Fibroblast of skin of scalp (primary cell): ENCODE data around the gene FTCDNL1.

ENCODE experiments used
- DNase-seq: peaks from one replicate; pipeline ENCODE4 v3.0.0-alpha.2; 2013

Gene FTCDNL1

DNA sequence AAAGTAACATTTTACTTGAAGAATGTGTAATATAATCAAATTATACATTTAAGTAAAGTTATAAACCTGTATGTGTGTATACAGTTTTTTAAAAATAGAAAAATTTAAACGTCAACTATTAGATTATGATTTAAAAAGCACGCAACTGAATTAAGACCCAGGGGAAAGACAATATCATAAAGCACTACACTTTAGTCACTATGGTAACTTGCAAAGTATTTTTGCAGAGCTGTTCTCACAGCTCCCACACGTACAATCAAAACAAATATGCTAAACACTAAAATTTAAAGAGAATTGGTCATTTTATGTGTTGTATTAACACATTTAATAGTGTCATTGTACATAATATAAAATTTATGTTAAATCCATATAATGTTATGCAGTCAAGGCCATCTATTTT lies 59.7 kb downstream of the FTCDNL1 start:
- DNase-seq = no peak

GRCh38 chr2:199784512-199784911 lies 66.5 kb downstream of the FTCDNL1 start:
- DNase-seq = no peak

DNA sequence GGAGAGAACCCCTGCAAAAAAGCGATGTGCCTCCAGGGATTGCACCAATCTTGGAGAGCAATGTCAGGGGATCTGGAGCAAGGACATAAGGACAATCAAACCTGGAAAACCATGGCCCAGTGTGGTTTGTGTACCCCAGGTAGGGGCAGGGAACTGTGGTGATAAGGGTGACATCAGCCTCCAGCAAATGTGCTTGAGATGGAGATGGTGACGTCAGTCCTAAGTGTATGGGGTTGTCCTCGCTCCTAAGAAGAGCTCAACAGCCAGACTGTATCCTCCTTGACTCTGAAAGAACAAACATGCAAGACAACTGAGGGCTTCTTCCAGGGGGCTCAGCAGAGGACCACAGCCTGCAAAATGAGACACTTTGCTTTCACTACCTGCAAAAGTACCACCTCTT lies 71.4 kb downstream of the FTCDNL1 start:
- DNase-seq = no peak

DNA sequence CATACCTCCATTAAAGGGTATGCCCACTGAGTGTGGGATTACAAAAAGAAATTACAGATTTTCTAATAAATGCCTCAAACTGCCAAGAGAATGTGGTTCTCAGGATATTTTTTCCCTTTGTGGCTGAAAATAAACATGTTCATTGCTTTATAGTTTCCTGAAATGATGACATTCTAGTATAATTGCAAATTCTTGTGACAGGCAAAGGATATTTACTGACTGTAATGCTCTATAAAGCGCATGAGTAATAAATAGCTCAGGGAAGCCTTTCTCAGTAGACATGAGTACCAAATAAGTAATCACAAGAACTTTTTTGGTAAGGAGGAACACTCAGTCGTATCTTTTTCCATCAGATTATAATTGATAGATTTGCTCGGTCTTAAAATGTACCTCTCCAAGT lies 72.3 kb downstream of the FTCDNL1 start:
- DNase-seq = no peak

GRCh38 chr2:199777916-199778315 lies 73.1 kb downstream of the FTCDNL1 start:
- no peak for DNase-seq

DNA sequence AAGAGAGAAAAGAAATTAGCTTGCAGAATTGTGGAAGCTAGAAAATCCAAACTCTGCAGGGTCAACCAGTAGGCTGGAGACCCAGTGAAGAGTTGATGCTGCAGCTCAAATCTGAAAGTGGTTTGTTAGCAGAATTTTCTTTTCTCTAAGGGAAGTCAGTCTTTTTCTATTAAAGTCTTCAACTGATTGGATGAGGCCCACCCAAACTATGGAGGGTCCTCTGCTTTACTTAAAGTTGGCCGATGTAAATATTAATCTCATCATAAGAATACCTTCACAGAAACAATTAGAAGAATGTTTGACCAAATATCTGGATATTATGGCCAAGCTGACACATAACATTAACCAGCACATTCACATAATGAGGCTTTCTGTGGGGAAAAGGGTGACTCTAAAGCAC lies 73.7 kb downstream of the FTCDNL1 start:
- DNase-seq = no peak

GRCh38 chr2:199775267-199775666 lies 75.7 kb downstream of the FTCDNL1 start:
- no peak for DNase-seq

- no peak for DNase-seq
These were observed 78.7 kb downstream of the FTCDNL1 start for GRCh38 chr2:199772035-199772976.

- DNase-seq = no peak
These were observed 80.3 kb downstream of the FTCDNL1 start for GRCh38 chr2:199770716-199771115.

- no peak for DNase-seq
These were observed 85.3 kb downstream of the FTCDNL1 start for GRCh38 chr2:199765646-199766045.

- no peak for DNase-seq
These were observed 86.7 kb downstream of the FTCDNL1 start for GRCh38 chr2:199764273-199764800.

GRCh38 chr2:199762963-199763362 lies 88.0 kb downstream of the FTCDNL1 start:
- no peak for DNase-seq

DNA sequence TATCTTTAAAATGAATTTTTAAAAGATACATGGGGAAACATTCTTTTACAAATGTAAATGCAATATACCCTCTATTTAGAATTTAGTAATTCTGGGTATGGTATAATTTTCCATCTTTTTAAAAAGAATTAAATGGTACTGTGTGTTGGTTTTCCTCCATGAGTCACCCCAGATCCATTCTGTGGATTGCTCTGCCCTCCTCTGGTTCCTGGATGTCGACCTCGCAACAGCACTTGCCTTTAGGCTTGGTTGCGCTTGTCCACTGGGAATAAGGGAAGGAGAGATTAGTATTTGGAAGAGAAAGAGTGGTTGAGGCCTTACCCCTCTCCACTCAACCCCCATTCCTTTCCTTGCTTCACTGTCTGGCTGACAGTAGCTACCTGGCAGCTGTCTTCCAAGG lies 90.4 kb downstream of the FTCDNL1 start:
- DNase-seq = no peak

- DNase-seq = no peak
These were observed 93.6 kb downstream of the FTCDNL1 start for GRCh38 chr2:199757233-199757870.

DNA sequence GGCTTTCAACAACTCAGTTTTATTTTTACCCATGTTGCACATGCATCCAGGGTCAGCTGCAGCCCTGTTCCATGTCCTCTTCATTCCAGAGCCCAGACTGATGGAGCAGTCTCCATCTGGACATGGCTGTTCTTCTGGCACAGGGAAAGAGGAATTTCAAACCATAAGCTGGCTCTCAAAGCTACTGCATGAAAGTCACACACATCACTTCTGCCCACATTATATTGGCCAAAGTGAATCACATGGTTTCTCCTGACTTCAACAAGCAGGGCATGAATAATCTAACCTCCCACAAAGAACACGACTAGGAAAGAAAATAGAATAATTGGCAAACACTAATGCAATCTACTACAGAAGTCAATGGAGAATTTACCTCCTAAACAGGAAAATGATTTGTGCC lies 94.2 kb downstream of the FTCDNL1 start:
- DNase-seq = no peak

DNA sequence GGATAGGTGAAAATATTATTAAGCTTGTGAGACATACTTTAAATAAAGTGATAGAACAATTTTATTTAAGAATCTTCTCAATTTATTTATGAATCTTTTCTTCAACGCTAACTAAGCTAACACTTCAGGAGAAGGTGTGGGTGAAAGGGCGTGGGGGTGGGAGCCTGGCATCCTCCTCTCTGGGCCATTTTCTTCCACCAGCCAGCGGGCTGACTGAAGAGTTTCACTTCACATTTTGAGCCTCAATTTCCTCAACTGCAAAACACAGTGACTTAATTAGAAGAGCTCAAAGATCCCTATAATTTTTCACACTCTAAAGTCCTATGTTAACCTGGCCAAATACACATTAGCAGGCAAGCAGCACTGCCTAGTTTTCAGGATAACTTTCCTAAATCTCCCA lies 94.8 kb downstream of the FTCDNL1 start:
- no peak for DNase-seq

GRCh38 chr2:199754766-199755165 lies 96.2 kb downstream of the FTCDNL1 start:
- DNase-seq = no peak

- DNase-seq = no peak
These were observed 99.4 kb downstream of the FTCDNL1 start for GRCh38 chr2:199751492-199752120.

GRCh38 chr2:199749571-199749970 lies 101.4 kb downstream of the FTCDNL1 start:
- DNase-seq = no peak

DNA sequence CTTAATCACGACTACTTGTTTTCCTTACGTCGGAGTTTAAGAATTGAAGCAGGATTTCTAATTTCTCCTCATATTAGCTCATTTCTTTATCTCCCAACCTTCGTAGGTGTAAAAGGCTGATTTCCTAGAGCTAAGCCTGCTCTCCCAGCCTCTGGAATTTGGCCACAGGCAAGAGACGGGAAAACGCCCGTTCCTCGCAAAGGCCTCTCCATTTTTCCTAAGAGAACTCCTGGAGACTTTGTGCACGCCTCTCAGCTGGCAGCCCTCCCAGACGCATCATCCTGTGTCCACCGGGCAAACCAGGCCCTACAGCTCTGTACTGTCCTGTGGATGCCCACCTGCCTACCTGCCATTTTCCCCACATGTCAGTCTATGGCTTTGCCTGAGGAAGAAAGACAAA lies 106.3 kb downstream of the FTCDNL1 start:
- DNase-seq = no peak

GRCh38 chr2:199744260-199744659 lies 106.7 kb downstream of the FTCDNL1 start:
- no peak for DNase-seq

DNA sequence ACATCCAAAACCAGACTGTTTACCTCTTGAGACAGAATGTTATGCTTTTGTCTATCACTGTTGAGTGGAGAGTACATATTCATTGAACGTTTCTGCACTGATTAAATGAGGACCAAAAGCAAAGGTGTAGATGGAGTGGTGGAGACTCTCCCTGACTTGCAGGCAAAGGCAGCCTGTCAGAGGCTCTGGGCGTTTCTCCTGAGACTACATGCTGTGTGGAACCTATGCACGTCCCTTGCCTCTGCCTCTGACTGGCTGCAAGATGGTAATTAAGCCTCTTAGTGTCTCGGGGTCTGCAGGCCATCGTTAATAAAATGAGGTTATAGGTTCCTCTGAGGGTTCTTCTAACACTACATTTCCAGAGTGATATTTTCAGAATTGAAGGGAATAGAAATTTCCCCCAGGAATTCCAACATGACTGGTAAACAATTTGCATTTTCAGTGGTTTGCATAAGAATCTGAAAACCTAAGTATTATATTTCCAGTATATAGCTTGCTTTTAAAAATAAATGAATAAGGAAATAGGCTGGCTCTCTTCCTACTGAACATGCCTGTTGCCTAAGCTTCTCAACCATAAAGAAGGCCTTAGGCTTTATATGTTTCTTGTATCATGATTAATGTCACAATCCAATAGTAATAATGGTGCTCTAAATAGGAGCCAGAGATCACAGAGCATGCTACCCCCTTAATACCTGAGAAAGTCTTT lies 107.4 kb downstream of the FTCDNL1 start:
- no peak for DNase-seq

- no peak for DNase-seq
These were observed 108.1 kb downstream of the FTCDNL1 start for GRCh38 chr2:199742884-199743283.
